Endodermal cell (in vitro differentiated cells): Measurements from ENCODE around the gene INMT. TPM values are rescaled to one million over a fixed set of nuclear protein-coding genes. Genes with fewer than 3 reads are reported as not detected.

ENCODE experiments used
- DNase-seq: peaks from one replicate; pipeline ENCODE4 v3.0.0-alpha.2; 2017
- H3K27ac ChIP-seq: 2 replicates; pipeline ENCODE4 v1.5.1; 2013; ENCODE audit warnings: mild to moderate bottlenecking, low read depth, low read length, moderate library complexity
- H3K27me3 ChIP-seq: 2 replicates; pipeline ENCODE4 v1.6.1; 2013; ENCODE audit warnings: mild to moderate bottlenecking, low read length, moderate library complexity; ENCODE audit not compliant: insufficient read depth, control insufficient read depth, poor library complexity, severe bottlenecking
- H3K36me3 ChIP-seq: 2 replicates; pipeline ENCODE4 v1.7.0; 2013; ENCODE audit warnings: mild to moderate bottlenecking, low read length, moderate library complexity; ENCODE audit not compliant: control insufficient read depth, insufficient read depth
- H3K4me1 ChIP-seq: one replicate; pipeline ENCODE4 v1.7.0; 2013; ENCODE audit warnings: low read length; ENCODE audit not compliant: control insufficient read depth, insufficient read depth
- H3K4me3 ChIP-seq: 2 replicates; pipeline ENCODE4 v1.5.1; 2013; ENCODE audit warnings: mild to moderate bottlenecking, low read length, moderate library complexity
- H3K9ac ChIP-seq: 2 replicates; pipeline ENCODE4 v1.6.1; 2013; ENCODE audit warnings: mild to moderate bottlenecking, low read length, moderate library complexity; ENCODE audit not compliant: poor library complexity, severe bottlenecking; ENCODE audit errors: extremely low read depth
- H3K9me3 ChIP-seq: 2 replicates; pipeline ENCODE4 v1.6.1; 2013; ENCODE audit warnings: mild to moderate bottlenecking, low read length, moderate library complexity; ENCODE audit not compliant: control insufficient read depth
- H3K27ac Mint-ChIP-seq: 2 replicates; pipeline ENCODE4 v1.8.0; 2020; ENCODE audit warnings: mixed read lengths
- H3K27me3 Mint-ChIP-seq: 2 replicates; pipeline ENCODE4 v1.8.0; 2021; ENCODE audit warnings: mild to moderate bottlenecking, mixed read lengths; ENCODE audit not compliant: insufficient read depth
- H3K36me3 Mint-ChIP-seq: 2 replicates; pipeline ENCODE4 v1.8.0; 2020; ENCODE audit warnings: low read depth, mixed read lengths
- H3K4me1 Mint-ChIP-seq: 2 replicates; pipeline ENCODE4 v1.8.0; 2020; ENCODE audit warnings: mixed read lengths
- H3K4me3 Mint-ChIP-seq: 2 replicates; pipeline ENCODE4 v1.8.0; 2020; ENCODE audit warnings: mild to moderate bottlenecking, moderate library complexity, mixed read lengths
- H3K9me3 Mint-ChIP-seq: 2 replicates; pipeline ENCODE4 v1.8.0; 2020; ENCODE audit warnings: mild to moderate bottlenecking, mixed read lengths
- CTCF ChIP-seq: fragments of 200-600 bp; sonication (generic); conservative IDR thresholded peaks from 2 replicates; pipeline ENCODE4 v1.5.0; 2021; ENCODE audit warnings: antibody characterized with exemption, mild to moderate bottlenecking
- WGBS, 2 experiments: methylation state at CpG; one replicate each; pipeline versions ENCODE4 v1.1.5 to v1.1.7; 2013; ENCODE audit warnings: missing lambda C conversion rate in 2 of 2, mixed read lengths in 1 of 2; ENCODE audit not compliant: insufficient coverage in 1 of 2, insufficient read length in 1 of 2; 5-methylcytosine and 5-hydroxymethylcytosine counted together
- total RNA-seq, 2 donors: library from RNA; stranded (reverse); fragmentation: NEBNext Ultra II Directional in 1 of 2; extraction: Animal tissue kit (Norgen Biotek cat#: 25700) in 1 of 2; gene quantifications; 2 replicates in 1 of 2; 3 replicates in 1 of 2; pipeline ENCODE4 v1.2.1, GENCODE V29; 2021

INMT gene
- total RNA-seq, 2 donors from 2014 or later, result 3.0 to 3.3 TPM

- peaks cover 4% of the 10 kb centered on the region for H3K4me1 ChIP-seq
- H3K27ac ChIP-seq, result no peak overlapping the region
- no peak overlapping the region for H3K4me3 ChIP-seq
- TF ChIP-seq CTCF, result no peak
- Mint-ChIP-seq H3K27me3 (peaks cover 4% of the 10 kb centered on the region), H3K4me3 (no peak overlapping the region), H3K27ac (no peak overlapping the region), H3K36me3 (no peaks in the 10 kb centered on the region), H3K4me1 (peaks cover 17% of the 10 kb centered on the region), H3K9me3 (no peaks in the 10 kb centered on the region)
- no peaks in the 10 kb centered on the region for H3K9me3 ChIP-seq
- no peaks in the 10 kb centered on the region for H3K27me3 ChIP-seq
- no peaks in the 10 kb centered on the region for H3K36me3 ChIP-seq
- no peak overlapping the region for H3K9ac ChIP-seq
- DNase-seq, result peak; percentile 23
- WGBS, 2 experiments, result 75 to 100% methylated on average over 1 to 6 of the region's 6 CpGs
Measured at GRCh38 chr7:30757342-30757692, 5.4 kb downstream of the INMT start.

- H3K36me3 Mint-ChIP-seq, result no peaks in the 10 kb centered on the region
- peaks cover 20% of the 10 kb centered on the region for H3K4me1 Mint-ChIP-seq
- Histone ChIP-seq H3K36me3 (no peaks in the 10 kb centered on the region), H3K4me3 (no peak overlapping the region), H3K9me3 (no peaks in the 10 kb centered on the region), H3K9ac (no peak overlapping the region), H3K27me3 (no peaks in the 10 kb centered on the region), H3K27ac (no peak overlapping the region), H3K4me1 (peaks cover 4% of the 10 kb centered on the region)
- no peak for DNase-seq
- no peaks in the 10 kb centered on the region for H3K9me3 Mint-ChIP-seq
- H3K27me3 Mint-ChIP-seq, result peaks cover 19% of the 10 kb centered on the region
- no peak for TF ChIP-seq CTCF
- peak overlapping the region; percentile 22 for H3K27ac Mint-ChIP-seq
- 94% methylated on average over 3 of the region's 3 CpGs; no CpG with 5 or more reads in 1 of the 2 experiments for WGBS, 2 experiments
- no peak overlapping the region for H3K4me3 Mint-ChIP-seq
Measured at GRCh38 chr7:30760514-30761213, 8.7 kb downstream of the INMT start.

GRCh38 chr7:30761214-30762156 is 9.6 kb downstream of the INMT start:
- Histone ChIP-seq H3K4me3 (peak overlapping the region; percentile 41), H3K27me3 (no peaks in the 10 kb centered on the region), H3K9me3 (no peaks in the 10 kb centered on the region), H3K9ac (no peak overlapping the region), H3K4me1 (peaks cover 4% of the 10 kb centered on the region), H3K27ac (no peak overlapping the region), H3K36me3 (no peaks in the 10 kb centered on the region)
- no peak for DNase-seq
- H3K4me1 Mint-ChIP-seq, result peaks cover 20% of the 10 kb centered on the region
- H3K27me3 Mint-ChIP-seq, result peaks cover 25% of the 10 kb centered on the region
- H3K9me3 Mint-ChIP-seq, result no peaks in the 10 kb centered on the region
- no peak for TF ChIP-seq CTCF
- WGBS, 2 experiments, result 82 to 91% methylated on average over 10 to 12 of the region's 13 CpGs
- no peak overlapping the region for H3K27ac Mint-ChIP-seq
- H3K4me3 Mint-ChIP-seq, result peak overlapping the region; percentile 19
- no peaks in the 10 kb centered on the region for H3K36me3 Mint-ChIP-seq
